GM19035 (cell line): ENCODE measurements around the gene NF1.
"Not testable (repeated sequence)": the region's sequence is repeated elsewhere in the genome, so short reads cannot be mapped to it uniquely, and the experiment has no call there.

Experiments used
- ATAC-seq: cut with Tn5 transposase; IDR thresholded peaks from one replicate; pipeline ENCODE4 v1.9.1; 2021; ENCODE audit not compliant: unreplicated experiment

NF1 gene

DNA sequence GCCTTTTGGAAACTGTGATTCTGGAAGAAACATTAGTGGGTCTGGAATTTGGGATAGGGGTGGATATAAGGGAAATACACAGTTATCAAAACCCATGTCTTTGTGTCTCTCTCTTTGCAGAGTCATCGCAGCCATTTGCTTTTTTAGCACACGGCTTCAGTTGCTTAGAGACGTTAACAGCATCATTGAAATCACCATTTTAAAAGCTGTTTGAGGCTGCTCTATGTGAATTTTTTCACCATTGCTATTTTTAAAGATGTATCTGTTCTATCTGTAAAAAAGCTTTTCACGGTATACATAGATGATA is 155.0 kb downstream of the NF1 start:
- ATAC-seq, result no peak

DNA sequence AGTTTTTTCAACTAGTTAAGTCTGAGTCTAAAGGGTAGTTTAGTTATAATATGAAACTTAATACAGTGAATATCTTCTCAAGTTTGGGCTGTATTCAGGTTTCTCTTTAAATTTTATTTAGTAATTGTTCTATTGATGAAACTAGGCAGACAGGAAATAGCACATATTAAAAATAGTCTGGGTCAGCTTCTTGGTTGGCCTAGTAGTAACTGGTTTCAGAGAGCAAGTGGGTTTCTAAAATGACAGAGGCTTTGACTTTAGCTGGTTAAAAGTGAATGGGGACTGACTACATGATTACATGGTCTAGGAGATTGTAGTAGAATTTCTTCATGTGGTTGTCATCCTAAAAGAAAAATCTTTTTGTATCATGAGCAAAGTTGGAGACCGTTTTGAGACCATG is 155.5 kb downstream of the NF1 start:
- no peak for ATAC-seq

DNA sequence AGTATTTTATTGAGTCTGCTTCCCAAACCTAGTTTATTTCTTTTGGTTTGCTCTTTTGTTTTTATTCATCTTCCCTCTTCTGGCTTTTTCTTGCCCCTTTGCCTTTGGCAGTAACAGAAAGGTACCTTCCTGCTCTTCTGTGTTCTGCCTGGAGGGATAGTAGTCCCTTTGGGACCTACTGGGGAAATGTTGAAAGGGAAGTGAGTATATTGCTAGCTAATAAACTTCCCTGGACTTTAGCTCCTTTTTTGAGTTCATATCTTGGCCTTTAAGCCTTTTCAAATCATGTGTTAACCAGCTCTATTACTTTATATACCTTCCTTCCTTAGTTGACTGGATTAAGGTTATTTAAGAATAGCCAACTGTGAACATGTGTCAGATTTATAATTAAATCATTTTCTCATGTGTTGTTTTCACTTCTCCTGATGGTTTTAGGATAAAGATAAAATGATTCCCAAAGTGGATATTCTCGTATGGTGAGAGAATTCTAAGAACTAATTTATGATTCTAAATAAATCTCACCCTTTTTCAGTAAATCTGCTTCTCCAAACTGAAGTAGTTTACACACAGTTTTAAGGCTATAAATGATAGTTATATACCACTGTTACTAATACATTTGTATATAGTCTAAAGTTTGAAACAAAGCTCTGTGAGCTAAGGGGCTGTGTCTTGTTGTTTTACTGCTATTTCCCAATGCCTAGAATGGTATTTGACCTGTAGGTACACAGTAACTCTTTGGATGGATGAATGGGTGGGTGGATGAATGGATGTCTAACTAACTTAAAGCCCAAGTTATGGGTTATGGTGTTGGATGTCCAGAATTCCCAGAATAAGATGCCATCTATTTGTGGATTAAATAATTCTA is 156.6 kb downstream of the NF1 start:
- no peak for ATAC-seq

DNA sequence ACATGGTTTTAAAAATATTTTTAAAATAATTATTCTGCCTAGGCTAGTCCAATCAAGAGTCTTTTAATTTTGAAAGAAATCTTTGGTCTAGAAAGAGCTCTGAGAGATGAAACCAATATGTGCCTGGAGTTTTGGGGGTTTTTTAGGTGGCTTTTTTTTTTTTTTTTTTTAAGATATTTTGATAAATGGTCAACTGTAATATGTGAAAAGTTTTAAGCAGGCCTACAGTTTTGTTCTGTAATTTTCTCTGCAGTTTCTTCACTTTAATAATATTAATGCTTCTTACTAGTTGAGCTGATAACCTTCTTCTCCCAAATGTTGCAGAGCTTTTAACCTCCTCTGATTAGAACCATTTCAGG is 157.2 kb downstream of the NF1 start:
- ATAC-seq, result no peak

DNA sequence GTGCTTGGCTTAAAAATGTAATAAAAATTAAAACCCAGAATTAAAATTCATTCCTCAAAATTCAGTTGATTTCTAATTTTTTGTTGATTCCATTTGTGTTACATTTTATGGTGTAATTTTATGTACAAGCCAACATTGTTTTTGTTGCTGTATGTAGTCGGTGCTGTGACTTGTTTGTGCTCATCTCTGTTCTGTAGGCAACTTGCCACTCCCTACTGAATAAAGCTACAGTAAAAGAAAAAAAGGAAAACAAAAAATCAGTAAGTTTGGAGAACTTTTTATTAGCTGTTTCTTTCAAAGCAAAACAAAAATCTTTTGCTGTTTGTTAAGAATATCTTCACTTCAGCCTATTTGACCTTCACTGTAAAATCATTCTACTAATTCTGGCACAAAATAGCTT is 158.0 kb downstream of the NF1 start:
- ATAC-seq, result no peak

DNA sequence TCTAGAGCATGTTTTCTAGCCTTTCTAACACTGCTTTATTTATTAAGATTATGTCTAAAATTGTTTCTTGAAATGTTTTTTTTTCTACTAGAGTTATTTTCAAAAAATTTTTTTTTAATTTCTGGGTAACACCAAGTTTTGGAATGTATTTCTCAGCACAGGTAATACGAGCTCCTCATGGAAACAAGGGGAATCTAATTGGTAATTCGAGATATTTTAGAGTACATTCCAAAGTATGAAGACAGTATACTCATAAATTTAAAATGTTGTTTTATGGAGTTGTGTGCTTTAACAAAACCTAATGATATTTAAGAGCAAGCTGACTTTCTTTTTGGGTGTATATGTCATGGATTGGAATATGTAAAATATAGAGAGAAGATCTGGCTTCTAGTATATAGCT is 159.9 kb downstream of the NF1 start:
- no peak for ATAC-seq

DNA sequence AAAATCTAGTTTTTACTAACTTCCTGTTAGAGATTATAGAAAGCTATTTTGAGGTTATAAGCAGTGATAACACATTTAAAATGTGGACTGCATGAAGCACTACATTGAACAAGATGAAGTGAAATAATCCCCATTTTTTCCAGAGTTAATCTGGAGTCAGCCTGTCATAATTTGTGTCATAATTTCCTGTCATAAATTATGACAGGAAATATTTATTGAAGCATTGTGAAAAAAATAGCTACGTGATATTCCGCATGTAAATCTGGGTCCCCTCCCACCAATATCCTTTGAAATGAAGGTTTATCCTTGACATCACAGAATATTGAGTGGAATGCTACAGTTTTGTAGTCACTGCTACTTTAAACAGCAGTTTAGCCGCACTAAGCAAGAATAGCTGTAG is 162.2 kb downstream of the NF1 start:
- ATAC-seq, result no peak

DNA sequence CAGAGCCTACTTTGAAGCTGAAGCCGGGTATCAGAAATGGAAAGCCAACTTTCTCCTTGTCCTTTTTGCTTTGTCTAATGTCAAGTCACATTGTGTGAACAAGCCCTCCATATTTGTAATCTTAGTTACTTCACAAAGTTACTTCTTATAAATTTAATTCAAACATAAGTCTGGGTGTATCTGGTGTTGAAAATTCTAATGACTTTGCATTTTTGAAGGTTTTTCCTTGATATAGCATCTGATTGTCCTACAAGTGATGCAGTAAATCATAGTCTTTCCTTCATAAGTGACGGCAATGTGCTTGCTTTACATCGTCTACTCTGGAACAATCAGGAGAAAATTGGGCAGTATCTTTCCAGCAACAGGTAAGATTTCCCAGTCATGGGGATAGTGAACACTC is 165.4 kb downstream of the NF1 start:
- ATAC-seq, result no peak

DNA sequence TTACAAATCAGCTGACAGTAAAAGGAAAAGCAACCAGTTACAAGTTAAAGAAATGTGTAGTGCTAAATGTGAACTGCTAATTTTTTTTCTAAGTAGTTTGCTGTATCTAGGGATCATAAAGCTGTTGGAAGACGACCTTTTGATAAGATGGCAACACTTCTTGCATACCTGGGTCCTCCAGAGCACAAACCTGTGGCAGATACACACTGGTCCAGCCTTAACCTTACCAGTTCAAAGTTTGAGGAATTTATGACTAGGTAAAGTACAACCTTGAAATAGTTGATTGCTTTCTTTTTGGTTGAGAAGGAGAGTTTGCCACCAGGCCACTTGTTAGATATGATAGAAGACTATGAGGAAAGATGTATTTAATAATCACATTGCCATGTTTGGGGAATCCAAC is 166.8 kb downstream of the NF1 start:
- ATAC-seq, result no peak

DNA sequence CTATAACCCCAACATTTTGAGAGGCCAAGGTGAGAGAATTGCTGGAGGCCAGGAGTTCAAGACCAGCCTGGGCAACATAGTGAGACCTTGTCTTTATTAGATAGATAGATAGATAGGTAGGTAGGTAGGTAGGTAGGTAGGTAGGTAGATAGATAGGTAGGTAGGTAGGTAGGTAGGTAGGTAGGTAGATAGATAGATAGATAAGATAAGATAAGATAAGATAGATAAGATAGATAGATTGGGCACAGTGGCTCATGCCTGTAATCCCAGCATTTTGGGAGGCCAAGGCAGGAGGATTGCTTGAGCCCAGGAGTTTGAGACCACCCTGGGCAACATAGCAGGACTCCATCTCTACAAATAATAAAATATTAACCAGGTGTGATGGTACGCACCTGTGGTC is 168.1 kb downstream of the NF1 start:
- not testable (repeated sequence) for ATAC-seq

DNA sequence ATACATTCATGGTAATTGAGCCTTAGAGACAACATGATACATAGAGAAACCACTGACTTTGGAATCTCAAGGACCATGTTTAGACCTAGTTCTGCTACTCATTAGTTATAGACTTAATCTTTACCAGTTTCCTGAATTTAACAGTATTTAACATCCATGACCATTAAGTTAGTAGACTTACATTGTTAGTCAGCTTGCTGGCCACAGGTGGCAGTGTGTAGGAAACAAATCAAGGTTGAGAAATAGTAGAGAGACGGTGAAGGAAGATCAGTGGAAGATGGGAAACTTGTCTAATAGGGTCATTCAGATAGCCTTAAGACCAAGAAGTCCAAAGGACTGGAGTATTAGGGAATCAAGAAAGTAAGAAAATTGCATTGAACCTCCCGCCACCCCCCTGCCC is 171.3 kb downstream of the NF1 start:
- no peak for ATAC-seq

DNA sequence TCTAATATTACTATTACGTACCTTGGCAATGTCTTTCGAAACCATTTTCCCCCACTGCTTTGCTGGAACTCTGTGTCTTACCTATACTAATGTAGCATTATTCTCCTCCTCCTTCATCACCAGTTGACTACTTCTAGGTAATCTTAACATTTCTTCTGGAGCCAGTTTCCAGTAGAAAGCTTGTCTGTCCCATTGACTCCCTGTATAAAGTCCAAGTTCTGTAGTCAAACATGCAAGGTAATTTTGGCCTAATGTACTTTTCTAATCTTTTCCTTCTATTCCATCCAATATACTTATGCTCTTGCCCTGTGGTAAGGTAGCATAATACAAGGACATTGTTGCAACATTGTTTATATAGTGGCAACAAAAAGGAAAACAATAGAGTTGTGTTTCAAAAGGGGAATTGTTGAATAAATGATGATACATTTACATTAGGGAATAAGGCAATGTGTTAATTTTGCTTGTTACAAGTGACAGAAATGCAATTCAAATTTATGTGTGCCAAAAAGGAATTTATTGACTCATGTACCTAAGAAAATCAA is 174.3 kb downstream of the NF1 start:
- ATAC-seq, result no peak

DNA sequence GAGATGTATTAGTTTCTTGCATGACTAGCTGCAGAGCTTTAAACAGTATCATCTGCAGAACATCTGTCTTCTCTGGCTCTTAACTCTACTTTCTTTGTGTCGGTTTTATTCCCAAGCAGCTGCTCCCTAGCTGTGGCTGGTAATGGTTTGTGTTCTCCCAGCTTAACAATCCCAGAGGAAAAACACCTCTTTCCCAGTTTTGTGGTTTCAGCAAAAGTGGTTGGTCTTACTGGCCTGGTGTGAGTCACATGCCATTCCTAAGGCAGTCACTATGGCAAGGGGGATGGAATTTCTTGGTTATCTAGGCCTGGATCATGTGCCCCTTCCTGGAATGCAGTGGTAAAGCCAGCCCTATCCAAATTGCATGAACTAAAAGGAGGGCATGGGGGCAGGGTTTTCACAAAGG is 174.8 kb downstream of the NF1 start:
- ATAC-seq, result no peak

DNA sequence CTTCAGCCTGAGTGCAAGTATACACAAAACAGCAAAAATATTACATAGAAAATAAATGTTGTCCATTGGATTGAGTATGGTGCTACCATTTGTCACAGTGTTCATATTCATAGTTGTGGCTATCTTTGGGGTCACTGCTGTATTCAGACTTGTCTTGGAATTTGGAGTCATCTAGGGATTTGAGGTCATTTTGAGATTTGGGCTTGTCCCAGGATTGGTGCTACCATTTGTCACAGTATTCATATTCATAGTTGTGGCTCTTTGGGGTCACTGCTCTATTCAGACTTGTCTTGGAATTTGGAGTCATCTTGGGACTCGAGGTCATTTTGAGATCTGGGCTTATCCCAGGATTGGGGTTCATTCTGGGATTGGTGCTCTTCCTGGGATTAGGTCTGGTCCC is 177.5 kb downstream of the NF1 start:
- ATAC-seq, result no peak

DNA sequence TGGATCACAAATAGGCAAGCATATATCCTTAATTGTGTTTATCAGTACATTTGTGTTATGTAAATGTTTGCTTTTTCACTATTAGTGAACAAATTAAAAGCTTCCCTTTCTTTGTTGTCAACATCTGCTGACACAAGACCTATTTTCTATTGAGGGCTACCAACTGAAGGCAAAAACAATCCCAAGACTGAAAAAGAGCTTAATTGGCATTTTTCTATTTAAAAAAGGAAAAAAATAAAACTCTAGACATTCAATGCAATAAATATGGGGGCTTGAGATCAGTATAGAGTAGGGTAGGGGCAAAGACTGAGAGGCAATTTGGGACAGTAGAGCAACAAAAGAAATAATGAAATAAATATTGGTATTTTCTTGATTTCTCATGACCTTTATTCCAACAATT is 178.0 kb downstream of the NF1 start:
- no peak for ATAC-seq

DNA sequence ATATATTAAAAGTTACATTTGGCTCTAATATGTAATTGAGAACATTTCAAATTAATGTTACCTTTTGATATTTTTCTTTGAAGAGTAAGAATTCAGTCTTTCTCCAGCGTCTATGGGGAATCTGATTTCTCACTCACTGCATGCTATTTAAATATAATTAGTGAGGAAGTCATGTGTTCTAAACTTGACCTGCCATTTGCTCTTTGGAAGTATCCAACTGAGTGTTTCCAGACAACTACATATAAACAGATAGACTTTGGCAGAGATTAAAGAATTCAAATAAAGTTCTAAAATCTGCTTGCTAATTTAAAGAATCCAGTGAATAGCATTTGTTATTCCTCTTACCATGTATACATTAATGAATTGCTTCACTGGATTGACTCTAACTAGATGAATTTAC is 178.7 kb downstream of the NF1 start:
- no peak for ATAC-seq

DNA sequence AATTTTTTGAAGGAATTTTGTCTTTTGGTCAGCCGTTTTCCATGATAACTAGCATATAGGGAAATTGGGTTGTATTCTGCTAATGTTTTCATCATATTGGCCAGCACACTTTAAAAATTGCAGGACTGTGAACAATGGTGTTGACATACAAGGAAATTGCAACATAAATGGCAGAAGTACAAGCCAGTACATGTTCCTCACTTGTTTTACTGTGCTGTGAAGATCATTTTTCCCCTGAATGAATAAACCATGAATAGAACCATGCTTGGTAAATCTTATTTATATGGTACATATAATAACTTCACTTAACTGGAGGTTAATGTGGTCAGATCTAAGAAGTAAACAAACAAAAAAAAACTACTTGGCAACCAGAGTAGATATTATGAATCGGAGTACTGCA is 179.5 kb downstream of the NF1 start:
- ATAC-seq, result no peak

DNA sequence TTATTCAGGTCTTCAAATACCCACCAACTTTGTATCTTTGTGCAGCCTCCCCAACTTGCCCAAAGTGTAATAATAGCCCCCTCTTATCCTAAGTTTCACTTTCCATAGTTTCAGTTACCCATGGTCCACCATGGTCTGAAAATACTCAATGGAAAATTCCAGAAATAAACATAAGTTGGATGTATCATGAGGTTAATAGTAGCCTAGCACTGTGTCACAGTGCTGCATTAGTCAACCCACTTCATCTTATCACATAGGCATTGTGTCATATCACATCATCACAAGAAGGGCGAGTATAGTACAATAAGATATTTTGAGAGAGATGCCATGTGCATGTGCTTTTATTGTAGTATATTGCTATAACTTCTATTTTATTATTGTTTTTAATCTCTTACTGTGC is 180.3 kb downstream of the NF1 start:
- ATAC-seq, result no peak

DNA sequence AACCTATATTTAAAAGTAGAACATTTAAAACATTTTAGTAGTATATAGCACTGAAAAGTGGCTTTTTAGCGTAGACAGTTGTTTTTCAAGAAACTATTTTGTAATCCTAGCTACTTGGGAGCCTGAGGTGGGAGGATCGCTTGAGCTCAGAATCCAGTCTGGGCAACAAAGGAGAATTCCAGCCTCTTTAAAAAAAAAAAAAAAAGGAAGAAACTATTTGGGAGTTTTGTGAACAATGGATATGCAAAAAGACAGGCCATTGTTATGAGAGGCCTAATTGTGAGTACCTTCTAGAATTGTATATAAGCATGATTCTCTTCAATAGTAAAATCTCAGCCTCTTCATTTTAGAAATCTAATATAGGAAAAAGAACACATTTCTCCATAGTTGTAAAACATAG is 184.6 kb downstream of the NF1 start:
- no peak for ATAC-seq

DNA sequence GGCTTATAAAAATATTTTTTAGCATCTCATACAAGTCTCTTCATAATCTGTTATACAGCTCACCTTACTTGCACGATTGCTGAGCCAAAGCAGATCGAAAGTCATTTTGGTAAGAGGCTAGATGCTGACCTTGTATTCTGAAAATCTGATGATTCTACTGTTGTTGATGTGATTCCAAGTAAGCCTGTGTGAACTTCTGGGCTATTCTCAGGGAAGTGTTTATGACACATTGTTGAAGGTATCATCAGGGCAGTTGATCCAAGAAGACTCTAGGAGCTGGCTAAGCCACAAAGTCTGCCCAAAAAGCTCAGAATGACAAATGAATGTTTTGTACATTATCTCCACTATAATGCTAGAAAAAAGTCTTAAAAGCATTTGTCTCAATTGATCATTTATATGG is 186.3 kb downstream of the NF1 start:
- ATAC-seq, result no peak

DNA sequence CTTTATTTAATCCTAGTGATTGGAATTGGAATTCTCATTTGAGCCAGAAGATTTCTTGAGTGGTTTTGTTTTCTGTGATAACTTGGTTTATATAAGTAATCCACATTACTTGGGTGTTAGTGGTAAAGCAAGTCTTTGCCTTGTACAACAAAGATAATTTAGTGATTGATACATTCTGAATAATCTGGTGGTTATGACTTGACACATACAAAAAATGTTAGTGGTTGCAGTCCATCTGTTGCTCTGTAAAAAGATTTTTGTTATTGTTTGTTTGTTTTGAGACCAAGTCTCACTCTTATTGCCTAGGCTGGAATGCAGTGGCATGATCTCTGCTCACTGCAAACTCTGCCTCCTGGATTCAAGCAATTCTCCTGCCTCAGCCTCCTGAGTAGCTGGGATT is 189.1 kb downstream of the NF1 start:
- no peak for ATAC-seq

DNA sequence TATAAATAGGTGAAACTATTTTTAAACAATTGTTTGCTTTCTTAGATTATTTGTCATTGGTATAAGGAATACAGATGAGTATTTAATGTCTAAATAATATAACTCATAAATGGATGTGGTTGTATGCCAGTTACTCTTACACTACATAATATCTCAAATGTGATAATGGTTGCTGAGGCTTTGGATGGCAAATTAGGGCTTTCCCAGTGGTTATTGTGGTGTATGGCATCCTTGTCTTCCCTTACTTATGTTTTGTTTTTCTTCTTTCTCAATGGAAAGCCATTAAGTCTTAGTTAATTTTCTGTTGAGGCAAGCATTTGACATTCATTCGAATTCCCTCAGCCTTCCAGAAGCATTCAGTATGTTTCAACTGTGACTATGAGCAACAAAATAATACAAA is 191.8 kb downstream of the NF1 start:
- no peak for ATAC-seq

DNA sequence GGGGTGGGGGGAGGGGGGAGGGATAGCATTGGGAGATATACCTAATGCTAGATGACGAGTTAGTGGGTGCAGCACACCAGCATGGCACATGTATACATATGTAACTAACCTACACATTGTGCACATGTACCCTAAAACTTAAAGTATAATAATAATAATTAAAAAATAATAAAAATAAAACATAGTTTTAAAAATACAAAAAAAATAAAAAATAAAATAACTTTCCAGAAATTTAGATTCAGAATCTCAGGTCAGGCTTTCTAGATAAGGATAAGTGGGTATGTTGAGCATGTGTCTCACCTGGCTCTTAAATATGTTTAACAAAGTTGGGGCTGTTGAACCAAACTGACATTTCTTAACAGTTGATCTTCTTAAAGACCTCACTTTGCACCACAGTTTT is 193.2 kb downstream of the NF1 start:
- not testable (repeated sequence) for ATAC-seq
